IPS-15b (cell line): Measurements from ENCODE around the gene ZFAND3.

Experiments used
- H3K27me3 ChIP-seq: one replicate; pipeline ENCODE4 v1.6.1; 2013; ENCODE audit warnings: low read length; ENCODE audit not compliant: control insufficient read depth, insufficient read depth
- H3K36me3 ChIP-seq: one replicate; pipeline ENCODE4 v1.6.1; 2013; ENCODE audit warnings: low read length; ENCODE audit not compliant: control insufficient read depth, insufficient read depth
- H3K4me1 ChIP-seq: one replicate; pipeline ENCODE4 v1.6.1; 2013; ENCODE audit warnings: mild to moderate bottlenecking, low read length; ENCODE audit not compliant: control insufficient read depth, insufficient read depth
- H3K4me3 ChIP-seq: one replicate; pipeline ENCODE4 v1.5.1; 2013; ENCODE audit warnings: low read depth, low read length
- H3K9ac ChIP-seq: one replicate; pipeline ENCODE4 v1.6.1; 2013; ENCODE audit warnings: low read depth, mild to moderate bottlenecking, low read length
- H3K9me3 ChIP-seq: one replicate; pipeline ENCODE4 v1.6.1; 2013; ENCODE audit warnings: mild to moderate bottlenecking, low read length; ENCODE audit not compliant: control insufficient read depth, insufficient read depth

ZFAND3 gene

GRCh38 chr6:38103921-38104320 lies 284.4 kb downstream of the ZFAND3 start:
- H3K9ac ChIP-seq = no peak overlapping the region
- no peaks in the 10 kb centered on the region for H3K9me3 ChIP-seq
- H3K27me3 ChIP-seq = no peaks in the 10 kb centered on the region
- H3K36me3 ChIP-seq = no peaks in the 10 kb centered on the region
- H3K4me1 ChIP-seq = no peaks in the 10 kb centered on the region
- H3K4me3 ChIP-seq = no peak overlapping the region

- no peaks in the 10 kb centered on the region for H3K9me3 ChIP-seq
- H3K9ac ChIP-seq = no peak overlapping the region
- H3K4me3 ChIP-seq = no peak overlapping the region
- H3K36me3 ChIP-seq = no peaks in the 10 kb centered on the region
- H3K4me1 ChIP-seq = no peaks in the 10 kb centered on the region
- H3K27me3 ChIP-seq = no peaks in the 10 kb centered on the region
Observed at GRCh38 chr6:38105066-38105465, 285.5 kb downstream of the ZFAND3 start.

- H3K9me3 ChIP-seq = no peaks in the 10 kb centered on the region
- H3K9ac ChIP-seq = no peak overlapping the region
- no peaks in the 10 kb centered on the region for H3K27me3 ChIP-seq
Observed at GRCh38 chr6:38107073-38107472, 287.5 kb downstream of the ZFAND3 start.

GRCh38 chr6:38110481-38110971 lies 291.0 kb downstream of the ZFAND3 start:
- H3K27me3 ChIP-seq = no peaks in the 10 kb centered on the region
- no peak overlapping the region for H3K4me3 ChIP-seq
- H3K9me3 ChIP-seq = no peaks in the 10 kb centered on the region
- peaks cover 5% of the 10 kb centered on the region for H3K4me1 ChIP-seq
- no peaks in the 10 kb centered on the region for H3K36me3 ChIP-seq
- no peak overlapping the region for H3K9ac ChIP-seq

More at GRCh38 chr6:38107073-38107472, 287.5 kb downstream of the ZFAND3 start:
- Histone ChIP-seq H3K36me3 (no peaks in the 10 kb centered on the region), H3K4me3 (no peak overlapping the region), H3K4me1 (no peaks in the 10 kb centered on the region)

GRCh38 chr6:38112181-38112580 lies 292.7 kb downstream of the ZFAND3 start:
- H3K4me3 ChIP-seq = no peak overlapping the region
- no peak overlapping the region for H3K9ac ChIP-seq
- H3K4me1 ChIP-seq = peaks cover 5% of the 10 kb centered on the region

GRCh38 chr6:38113825-38114576 lies 294.5 kb downstream of the ZFAND3 start:
- Histone ChIP-seq H3K4me1 (peaks cover 5% of the 10 kb centered on the region), H3K36me3 (no peaks in the 10 kb centered on the region), H3K4me3 (no peak overlapping the region), H3K9me3 (no peaks in the 10 kb centered on the region), H3K9ac (no peak overlapping the region), H3K27me3 (no peaks in the 10 kb centered on the region)

More at GRCh38 chr6:38112181-38112580, 292.7 kb downstream of the ZFAND3 start:
- Histone ChIP-seq H3K9me3 (no peaks in the 10 kb centered on the region), H3K27me3 (no peaks in the 10 kb centered on the region), H3K36me3 (no peaks in the 10 kb centered on the region)

GRCh38 chr6:38114976-38115625 lies 295.6 kb downstream of the ZFAND3 start:
- no peak overlapping the region for H3K9ac ChIP-seq
- no peak overlapping the region for H3K4me3 ChIP-seq
- H3K4me1 ChIP-seq = peaks cover 12% of the 10 kb centered on the region
- no peaks in the 10 kb centered on the region for H3K36me3 ChIP-seq
- H3K27me3 ChIP-seq = no peaks in the 10 kb centered on the region
- H3K9me3 ChIP-seq = no peaks in the 10 kb centered on the region

GRCh38 chr6:38115626-38116008 lies 296.1 kb downstream of the ZFAND3 start:
- Histone ChIP-seq H3K36me3 (no peaks in the 10 kb centered on the region), H3K4me3 (no peak overlapping the region), H3K9me3 (no peaks in the 10 kb centered on the region), H3K4me1 (peaks cover 12% of the 10 kb centered on the region), H3K9ac (no peak overlapping the region), H3K27me3 (no peaks in the 10 kb centered on the region)

GRCh38 chr6:38116248-38116647 lies 296.7 kb downstream of the ZFAND3 start:
- H3K27me3 ChIP-seq = no peaks in the 10 kb centered on the region
- no peak overlapping the region for H3K9ac ChIP-seq
- no peak overlapping the region for H3K4me3 ChIP-seq
- H3K36me3 ChIP-seq = no peaks in the 10 kb centered on the region
- H3K4me1 ChIP-seq = peaks cover 12% of the 10 kb centered on the region
- H3K9me3 ChIP-seq = no peaks in the 10 kb centered on the region

GRCh38 chr6:38117281-38117680 lies 297.8 kb downstream of the ZFAND3 start:
- no peak overlapping the region for H3K9ac ChIP-seq
- H3K4me3 ChIP-seq = no peak overlapping the region
- peaks cover 12% of the 10 kb centered on the region for H3K4me1 ChIP-seq
- no peaks in the 10 kb centered on the region for H3K27me3 ChIP-seq
- no peaks in the 10 kb centered on the region for H3K36me3 ChIP-seq
- no peaks in the 10 kb centered on the region for H3K9me3 ChIP-seq

GRCh38 chr6:38118791-38119365 lies 299.4 kb downstream of the ZFAND3 start:
- Histone ChIP-seq H3K9ac (no peak overlapping the region), H3K27me3 (no peaks in the 10 kb centered on the region), H3K4me1 (peaks cover 8% of the 10 kb centered on the region), H3K9me3 (no peaks in the 10 kb centered on the region), H3K36me3 (no peaks in the 10 kb centered on the region), H3K4me3 (no peak overlapping the region)

- Histone ChIP-seq H3K9me3 (no peaks in the 10 kb centered on the region), H3K4me1 (peaks cover 8% of the 10 kb centered on the region), H3K9ac (no peak overlapping the region), H3K27me3 (no peaks in the 10 kb centered on the region), H3K4me3 (no peak overlapping the region), H3K36me3 (no peaks in the 10 kb centered on the region)
Observed at GRCh38 chr6:38119516-38119915, 300.0 kb downstream of the ZFAND3 start.
